Measurements from ENCODE around the gene NARF.

The NARF gene

DNA sequence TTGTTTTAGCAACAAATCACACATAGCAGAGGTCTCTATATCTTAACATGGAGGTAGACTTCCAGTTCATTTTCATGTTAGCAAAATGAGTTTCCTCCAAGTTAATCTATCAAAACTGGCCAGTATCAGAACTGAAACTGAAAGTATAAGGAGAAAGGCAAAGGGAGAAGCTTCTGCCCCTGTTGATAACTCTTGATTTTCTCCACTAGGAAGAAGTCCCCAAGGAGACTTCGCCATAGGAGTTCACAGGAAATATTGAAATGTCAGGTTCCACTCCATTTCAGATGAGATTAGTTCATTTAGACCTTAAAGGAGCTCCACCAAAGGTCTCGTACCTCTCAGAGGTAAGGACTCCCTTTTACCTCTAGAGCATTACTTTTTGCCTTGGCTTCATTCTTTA is 39.0 kb upstream of the NARF start:
- no peaks in the 10 kb centered on the region for H3K9me2 ChIP-seq (replicated peaks; ENCODE audit: insufficient read depth, low read length)
- H3K4me2 ChIP-seq (ENCODE audit: low read depth, low read length, poor library complexity, severe bottlenecking), result peak overlapping the region; percentile 65
- no peak overlapping the region for H3K27ac ChIP-seq (ENCODE audit: low read depth, low read length)
- H3K79me2 ChIP-seq (ENCODE audit: insufficient read depth, low read length), result no peaks in the 10 kb centered on the region
- H3F3A ChIP-seq (ENCODE audit: insufficient read depth), result no peaks in the 10 kb centered on the region
- no peak overlapping the region for H3K4me3 ChIP-seq (ENCODE audit: insufficient read depth, low read length, poor library complexity, severe bottlenecking)
- no peaks in the 10 kb centered on the region for H3K36me3 ChIP-seq (ENCODE audit: low read length)
- H3K9ac ChIP-seq (ENCODE audit: low read length), result peak overlapping the region; percentile 71
- no peaks in the 10 kb centered on the region for H3K27me3 ChIP-seq (ENCODE audit: low read length)
- TF ChIP-seq, protein P1, sequence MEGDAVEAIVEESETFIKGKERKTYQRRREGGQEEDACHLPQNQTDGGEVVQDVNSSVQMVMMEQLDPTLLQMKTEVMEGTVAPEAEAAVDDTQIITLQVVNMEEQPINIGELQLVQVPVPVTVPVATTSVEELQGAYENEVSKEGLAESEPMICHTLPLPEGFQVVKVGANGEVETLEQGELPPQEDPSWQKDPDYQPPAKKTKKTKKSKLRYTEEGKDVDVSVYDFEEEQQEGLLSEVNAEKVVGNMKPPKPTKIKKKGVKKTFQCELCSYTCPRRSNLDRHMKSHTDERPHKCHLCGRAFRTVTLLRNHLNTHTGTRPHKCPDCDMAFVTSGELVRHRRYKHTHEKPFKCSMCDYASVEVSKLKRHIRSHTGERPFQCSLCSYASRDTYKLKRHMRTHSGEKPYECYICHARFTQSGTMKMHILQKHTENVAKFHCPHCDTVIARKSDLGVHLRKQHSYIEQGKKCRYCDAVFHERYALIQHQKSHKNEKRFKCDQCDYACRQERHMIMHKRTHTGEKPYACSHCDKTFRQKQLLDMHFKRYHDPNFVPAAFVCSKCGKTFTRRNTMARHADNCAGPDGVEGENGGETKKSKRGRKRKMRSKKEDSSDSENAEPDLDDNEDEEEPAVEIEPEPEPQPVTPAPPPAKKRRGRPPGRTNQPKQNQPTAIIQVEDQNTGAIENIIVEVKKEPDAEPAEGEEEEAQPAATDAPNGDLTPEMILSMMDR (IDR thresholded peaks at IDR 0.05; ENCODE audit: insufficient read depth, low read length, poor library complexity, severe bottlenecking), result no peak
- TF ChIP-seq EZH2phosphoT487 (conservative IDR thresholded peaks at IDR 0.05; ENCODE audit: low read length), result no peak
- no peak overlapping the region for H2AFZ ChIP-seq (ENCODE audit: low read depth, low read length, severe bottlenecking)
- H3K9me3 ChIP-seq (ENCODE audit: insufficient read depth, low read length), result no peaks in the 10 kb centered on the region
- no peaks in the 10 kb centered on the region for H4K20me1 ChIP-seq (ENCODE audit: low read depth, low read length)

DNA sequence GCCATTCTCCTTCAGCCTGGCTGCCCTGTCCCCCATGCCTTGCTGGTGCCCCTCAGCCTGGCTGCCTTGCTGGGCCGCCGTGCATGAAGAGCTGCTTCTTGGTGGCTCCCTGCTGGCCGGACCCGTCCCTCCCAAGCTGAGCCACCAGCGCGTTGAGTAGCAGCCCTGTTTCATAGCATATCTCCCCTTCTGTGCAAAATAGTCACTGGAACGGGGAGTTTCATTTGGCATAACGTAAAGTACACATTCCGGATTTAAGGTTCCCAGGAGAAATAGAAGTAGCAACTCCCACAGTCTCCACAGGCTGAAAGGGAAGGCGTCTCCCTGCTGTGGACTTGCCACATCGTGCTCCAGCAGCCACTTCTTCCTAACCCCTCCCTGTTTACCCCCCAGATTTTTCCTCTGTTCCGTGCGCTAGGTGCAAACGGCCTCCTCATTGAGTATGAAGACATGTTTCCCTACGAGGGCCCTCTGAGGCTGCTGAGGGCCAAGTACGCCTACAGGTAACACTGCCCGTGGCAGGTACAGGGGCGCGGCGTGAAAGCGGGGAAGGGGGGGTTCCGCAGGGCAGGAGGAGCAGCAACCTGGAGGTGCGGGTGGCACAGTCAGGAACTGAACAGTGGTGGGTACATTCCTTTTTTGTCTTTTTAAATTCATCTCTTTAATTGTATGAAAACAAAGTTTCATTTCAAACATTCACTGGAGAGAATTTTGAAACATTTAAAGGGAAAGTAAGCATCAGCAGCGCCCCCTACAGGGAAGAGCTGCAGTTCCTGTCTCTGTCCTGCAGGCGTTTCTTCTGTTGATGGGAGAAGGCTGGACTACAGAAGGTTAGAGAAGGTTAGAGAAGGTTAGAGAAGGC is 34.3 kb upstream of the NARF start:
- Histone ChIP-seq H3K9ac (ENCODE audit: low read length) (no peak overlapping the region), H3K27me3 (ENCODE audit: low read length) (no peaks in the 10 kb centered on the region), H3K27ac (ENCODE audit: low read depth, low read length) (no peak overlapping the region), H3K4me2 (ENCODE audit: low read depth, low read length, poor library complexity, severe bottlenecking) (no peak overlapping the region), H3K9me3 (ENCODE audit: insufficient read depth, low read length) (no peaks in the 10 kb centered on the region), H3K4me3 (ENCODE audit: insufficient read depth, low read length, poor library complexity, severe bottlenecking) (no peak overlapping the region), H3K9me2 (replicated peaks; ENCODE audit: insufficient read depth, low read length) (no peaks in the 10 kb centered on the region), H3F3A (ENCODE audit: insufficient read depth) (no peaks in the 10 kb centered on the region), H3K79me2 (ENCODE audit: insufficient read depth, low read length) (no peaks in the 10 kb centered on the region), H3K36me3 (ENCODE audit: low read length) (no peaks in the 10 kb centered on the region), H4K20me1 (ENCODE audit: low read depth, low read length) (no peaks in the 10 kb centered on the region), H2AFZ (ENCODE audit: low read depth, low read length, severe bottlenecking) (no peak overlapping the region)
- TF ChIP-seq, protein P1 (IDR thresholded peaks at IDR 0.05; ENCODE audit: insufficient read depth, low read length, poor library complexity, severe bottlenecking), result peak; percentile 95
- TF ChIP-seq EZH2phosphoT487 (conservative IDR thresholded peaks at IDR 0.05; ENCODE audit: low read length), result no peak

DNA sequence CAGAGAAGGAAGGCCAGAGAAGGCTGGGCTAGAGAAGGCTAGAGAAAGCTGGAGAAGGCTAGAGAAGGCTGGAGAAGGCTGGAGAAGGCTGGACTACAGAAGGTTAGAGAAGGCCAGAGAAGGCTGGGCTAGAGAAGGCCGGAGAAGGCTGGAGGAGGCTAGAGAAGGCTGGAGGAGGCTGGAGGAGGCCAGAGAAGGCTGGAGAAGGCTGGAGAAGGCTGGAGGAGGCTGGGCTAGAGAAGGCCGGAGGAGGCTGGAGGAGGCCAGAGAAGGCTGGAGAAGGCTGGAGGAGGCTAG is 33.7 kb upstream of the NARF start:
- H4K20me1 ChIP-seq (ENCODE audit: low read depth, low read length), result no peaks in the 10 kb centered on the region
- no peaks in the 10 kb centered on the region for H3K27me3 ChIP-seq (ENCODE audit: low read length)
- H3K36me3 ChIP-seq (ENCODE audit: low read length), result no peaks in the 10 kb centered on the region
- no peak overlapping the region for H3K4me2 ChIP-seq (ENCODE audit: low read depth, low read length, poor library complexity, severe bottlenecking)
- no peaks in the 10 kb centered on the region for H3K9me3 ChIP-seq (ENCODE audit: insufficient read depth, low read length)
- no peaks in the 10 kb centered on the region for H3K79me2 ChIP-seq (ENCODE audit: insufficient read depth, low read length)
- no peaks in the 10 kb centered on the region for H3F3A ChIP-seq (ENCODE audit: insufficient read depth)
- H2AFZ ChIP-seq (ENCODE audit: low read depth, low read length, severe bottlenecking), result no peak overlapping the region
- no peak for TF ChIP-seq EZH2phosphoT487 (conservative IDR thresholded peaks at IDR 0.05; ENCODE audit: low read length)
- TF ChIP-seq, protein P1 (IDR thresholded peaks at IDR 0.05; ENCODE audit: insufficient read depth, low read length, poor library complexity, severe bottlenecking), result peak; percentile 5
- no peak overlapping the region for H3K27ac ChIP-seq (ENCODE audit: low read depth, low read length)
- H3K9ac ChIP-seq (ENCODE audit: low read length), result no peak overlapping the region
- H3K9me2 ChIP-seq (replicated peaks; ENCODE audit: insufficient read depth, low read length), result no peaks in the 10 kb centered on the region
- no peak overlapping the region for H3K4me3 ChIP-seq (ENCODE audit: insufficient read depth, low read length, poor library complexity, severe bottlenecking)

Measured in SU-DHL-6 (cell line).